ENCODE results near the gene APEX2.
"Not testable (repeated sequence)": the region's sequence is repeated elsewhere in the genome, so short reads cannot be mapped to it uniquely, and the experiment has no call there.

Gene APEX2

DNA sequence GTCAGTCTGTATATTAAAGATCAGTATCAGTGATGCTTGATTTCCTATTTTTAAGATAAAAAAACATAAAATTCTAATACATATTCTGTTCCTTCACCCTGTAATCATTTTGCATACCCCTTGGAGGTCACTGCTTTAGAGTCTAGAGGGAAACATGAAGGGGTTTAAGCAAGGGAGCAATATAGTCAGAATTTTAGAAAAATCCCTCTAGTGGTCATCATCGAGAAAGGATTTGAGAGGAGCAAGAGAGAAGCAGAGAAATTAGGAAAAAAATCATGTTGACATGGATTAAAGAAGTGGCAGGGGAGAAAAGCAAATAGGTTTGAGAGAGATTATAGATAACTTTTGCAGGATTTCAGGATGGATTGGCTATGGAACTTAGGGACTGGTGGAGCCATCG is 11.1 kb downstream of the APEX2 start:
- DNase-seq, result no peak

DNA sequence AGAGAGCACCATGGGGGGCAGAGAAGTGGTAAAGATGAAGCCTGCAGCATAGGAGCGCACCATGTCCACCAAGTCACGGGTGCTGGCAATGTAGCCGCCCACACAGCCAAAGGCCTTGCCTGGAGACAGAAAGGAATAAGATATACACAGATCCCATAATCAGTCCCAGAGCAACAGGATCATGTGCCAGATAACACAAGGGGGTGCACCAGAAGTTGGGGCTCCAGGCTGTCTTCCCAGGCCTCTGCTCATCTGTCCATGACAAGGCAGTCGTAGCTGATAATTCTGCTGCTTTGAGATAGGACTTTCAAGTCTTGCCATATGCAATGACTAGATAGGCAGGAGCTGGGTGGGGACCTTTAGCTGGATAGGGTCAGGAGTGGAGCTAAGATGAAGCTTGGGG is 14.7 kb downstream of the APEX2 start:
- no peak for DNase-seq

DNA sequence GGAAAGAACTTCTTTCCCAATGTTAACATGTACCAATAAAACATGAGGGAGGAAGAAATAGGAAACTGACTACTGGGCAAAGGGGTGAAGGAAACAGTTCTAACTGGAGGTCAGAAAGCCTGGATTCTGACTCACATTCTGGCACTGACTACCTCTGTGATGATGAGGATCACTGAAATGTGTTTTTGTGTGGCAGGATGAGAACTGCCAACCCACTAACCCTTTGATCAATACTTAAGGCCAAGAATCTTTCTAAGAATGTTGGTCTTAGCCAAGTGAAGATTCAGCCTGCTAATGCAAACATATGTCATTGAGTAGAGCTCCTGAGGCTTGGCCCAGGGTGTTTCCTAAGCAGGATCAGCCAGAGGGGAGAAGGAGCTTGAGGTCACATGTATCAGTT is 26.0 kb downstream of the APEX2 start:
- no peak for DNase-seq

DNA sequence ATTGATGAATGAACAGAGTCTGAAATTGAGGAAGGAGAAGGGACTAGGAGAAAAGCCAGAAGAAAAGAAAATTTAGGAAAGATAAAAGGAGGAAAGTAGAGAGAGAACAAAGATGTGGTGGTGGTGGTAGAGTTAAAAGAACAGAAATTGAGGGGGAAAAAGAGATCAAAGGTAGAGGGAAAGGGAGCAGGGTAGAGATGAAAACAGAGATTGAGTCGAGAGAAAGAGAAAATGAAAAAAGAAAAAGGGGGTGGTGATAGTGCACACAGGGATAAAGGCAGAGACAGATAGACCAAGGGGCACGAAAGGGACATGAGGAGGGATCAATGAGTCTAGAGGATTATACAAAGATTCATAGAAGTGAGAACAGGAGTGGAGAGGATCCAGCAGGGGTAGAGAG is 26.7 kb downstream of the APEX2 start:
- DNase-seq, result no peak

DNA sequence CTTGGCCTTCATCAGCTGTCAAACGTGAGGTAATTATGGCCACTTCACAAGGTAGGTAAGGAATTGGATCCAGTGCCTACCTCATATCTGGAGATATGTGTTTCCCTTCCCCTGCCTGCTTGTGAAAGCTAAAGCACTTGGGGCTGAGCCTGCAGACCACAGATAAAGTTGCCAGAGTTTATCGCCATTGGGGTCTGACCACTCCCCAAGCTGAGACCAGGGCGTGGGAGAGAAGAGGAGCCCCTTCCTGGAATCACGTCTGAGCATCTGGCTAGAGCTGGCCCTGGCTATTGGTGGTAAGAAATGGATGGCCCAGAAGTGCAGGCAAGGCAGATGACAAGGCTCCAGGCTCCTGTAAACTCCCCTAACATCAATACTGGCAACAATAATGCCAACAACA is 27.9 kb downstream of the APEX2 start:
- no peak for DNase-seq

DNA sequence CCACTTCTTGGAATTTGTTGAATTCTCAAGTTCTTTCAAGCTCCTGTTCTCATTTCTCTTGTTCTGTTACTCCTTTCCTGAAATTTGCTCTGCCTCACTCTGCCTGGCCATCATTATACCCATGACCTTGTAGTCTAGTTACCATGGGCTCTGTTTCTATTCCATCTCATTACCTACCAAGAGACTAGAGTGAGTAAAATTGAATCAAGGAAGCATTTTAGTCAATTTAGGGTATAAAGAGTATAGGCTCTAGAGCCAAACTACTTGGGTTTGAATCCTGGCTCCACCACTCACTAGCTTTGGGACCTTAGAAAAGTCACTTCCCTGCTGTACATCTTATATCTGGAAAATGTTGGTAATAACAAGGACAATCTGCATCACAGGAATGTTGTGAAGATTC is 28.4 kb downstream of the APEX2 start:
- no peak for DNase-seq

DNA sequence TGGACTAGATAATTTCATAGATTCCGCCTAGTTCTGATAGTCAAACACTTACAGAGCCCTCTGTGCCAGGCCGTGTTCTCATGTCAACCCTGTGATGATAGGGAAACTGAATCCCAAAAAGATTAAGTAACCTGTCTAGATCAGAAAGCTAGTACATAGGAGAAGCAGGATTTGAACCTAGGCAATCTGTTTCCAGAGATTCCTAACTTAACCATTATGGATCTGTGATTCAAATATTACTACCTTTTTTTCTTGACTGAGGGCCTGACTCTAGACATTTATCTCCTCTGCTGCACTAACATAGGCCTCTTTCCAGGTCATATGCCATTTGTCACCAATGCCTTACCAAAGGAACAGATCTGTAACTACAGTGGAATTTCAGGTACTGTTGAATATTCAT is 29.1 kb downstream of the APEX2 start:
- no peak for DNase-seq

DNA sequence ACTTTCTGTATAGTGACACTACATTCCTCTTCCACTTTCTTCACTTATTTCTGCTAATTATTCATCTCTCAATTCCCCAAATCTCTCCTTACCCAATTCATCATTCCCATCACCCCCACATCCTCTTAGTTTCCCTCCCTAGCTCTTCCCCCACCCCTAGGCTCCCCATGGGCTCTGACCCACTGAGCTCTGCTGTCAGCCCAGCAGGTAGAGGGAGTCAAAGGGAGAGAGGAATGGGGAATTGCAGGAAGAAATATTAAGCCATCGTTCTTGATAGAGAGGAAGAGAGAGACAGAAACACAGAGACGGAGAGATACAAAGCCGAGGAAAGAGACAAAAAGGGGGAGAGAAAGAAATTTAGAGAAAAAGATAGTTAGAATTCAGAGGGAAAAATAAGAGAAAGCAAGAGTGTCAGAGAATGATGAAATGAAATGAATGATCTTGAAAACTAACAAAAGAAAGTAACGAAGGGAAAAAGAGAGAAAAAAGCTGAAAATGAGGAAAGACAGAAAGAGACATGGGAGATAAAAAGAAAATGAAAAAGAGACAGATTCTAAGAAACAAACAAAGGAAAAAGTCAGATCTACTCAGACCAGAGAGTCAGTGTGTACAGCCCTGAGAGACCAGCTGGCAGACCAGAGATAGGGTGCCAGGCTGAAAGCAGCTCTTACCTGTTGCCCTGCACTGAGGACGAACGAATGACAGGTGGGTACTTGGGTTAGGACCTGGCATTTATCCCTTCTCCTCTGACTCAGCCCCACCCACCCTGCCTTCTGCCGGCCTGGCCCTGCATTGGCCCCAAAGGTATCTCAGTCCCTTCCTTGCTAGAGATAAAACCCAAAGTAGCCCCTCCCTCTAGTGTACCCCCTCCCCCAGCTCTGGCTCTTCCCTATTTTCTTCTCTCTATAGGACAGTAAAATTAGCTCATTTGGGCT is 30.4 kb downstream of the APEX2 start, which contains the start of gene ALAS2:
TSS of gene ALAS2 (minus strand) at position 707 of the 935 bp plus-strand sequence. CDS start 4,977 bp downstream, outside the sequence.
- DNase-seq, result no peak

DNA sequence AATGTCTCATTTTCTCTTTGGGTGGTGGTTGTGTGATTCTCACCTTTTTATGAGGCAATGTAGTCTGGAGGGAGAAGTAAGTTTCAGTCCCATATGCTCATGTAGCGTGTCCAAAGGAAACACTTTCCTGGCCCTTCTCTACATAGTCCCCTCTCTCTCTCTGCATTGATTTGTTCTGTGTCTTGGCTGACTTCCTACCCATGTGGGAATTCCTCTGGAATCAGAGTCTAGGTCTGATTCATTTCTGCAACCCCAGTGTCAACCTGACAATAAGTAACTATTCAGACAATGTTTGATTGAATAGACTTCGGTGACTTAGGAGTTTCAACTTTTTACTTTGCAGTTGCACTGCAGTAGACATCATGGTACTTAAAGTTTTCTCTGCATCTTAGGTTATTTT is 33.3 kb downstream of the APEX2 start:
- DNase-seq, result no peak

DNA sequence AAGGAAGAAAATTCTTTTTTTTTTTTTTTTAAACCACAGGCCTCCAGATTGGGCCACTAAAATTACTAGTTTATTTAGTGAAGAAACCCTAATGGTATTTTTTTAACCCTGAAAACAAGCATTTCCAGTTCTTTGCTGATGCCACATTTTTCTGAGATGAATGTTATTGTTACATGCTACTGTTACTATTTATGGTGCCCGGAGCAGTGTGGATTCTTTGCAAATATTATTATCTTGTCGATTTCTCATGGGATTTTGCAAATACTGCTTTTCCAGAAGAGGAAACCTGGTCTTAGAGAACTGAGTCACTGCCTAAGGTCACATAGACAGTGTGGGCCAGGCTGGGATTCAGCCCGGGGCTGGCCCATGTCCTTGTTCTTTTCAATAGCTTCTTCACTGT is 39.3 kb downstream of the APEX2 start:
- DNase-seq, result no peak

DNA sequence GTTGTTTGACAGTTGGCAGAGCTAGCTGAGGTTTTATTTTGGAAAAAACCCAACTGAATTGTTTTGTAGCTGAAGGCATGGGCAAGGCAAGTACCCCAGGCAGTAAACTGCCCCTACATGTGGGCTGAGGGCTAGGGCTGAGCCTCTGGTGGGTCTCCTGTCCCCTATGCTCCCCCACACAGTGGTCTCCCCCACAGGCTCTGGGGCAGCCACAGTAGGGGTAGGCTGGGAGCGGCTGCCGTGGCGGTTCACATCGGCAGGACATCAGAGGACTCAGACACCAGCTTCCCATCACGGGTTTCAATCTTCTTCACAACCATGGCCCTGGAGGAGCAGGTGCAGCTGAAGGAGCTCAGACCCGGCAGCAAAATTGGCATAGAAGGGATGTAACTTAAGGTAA is 41.4 kb downstream of the APEX2 start:
- no peak for DNase-seq

DNA sequence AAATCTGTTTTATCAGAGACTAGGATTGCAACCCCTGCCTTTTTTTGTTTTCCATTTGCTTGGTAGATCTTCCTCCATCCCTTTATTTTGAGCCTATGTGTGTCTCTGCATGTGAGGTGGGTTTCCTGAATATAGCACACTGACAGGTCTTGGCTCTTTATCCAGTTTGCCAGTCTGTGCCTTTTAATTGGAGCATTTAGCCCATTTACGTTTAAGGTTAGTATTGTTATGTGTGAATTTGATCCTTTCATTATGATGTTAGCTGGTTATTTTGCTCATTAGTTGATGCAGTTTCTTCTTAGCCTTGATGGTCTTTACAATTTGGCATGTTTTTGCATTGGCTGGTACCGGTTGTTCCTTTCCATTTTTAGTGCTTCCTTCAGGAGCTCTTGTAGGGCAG is 50.4 kb downstream of the APEX2 start:
- DNase-seq, result not testable (repeated sequence)

DNA sequence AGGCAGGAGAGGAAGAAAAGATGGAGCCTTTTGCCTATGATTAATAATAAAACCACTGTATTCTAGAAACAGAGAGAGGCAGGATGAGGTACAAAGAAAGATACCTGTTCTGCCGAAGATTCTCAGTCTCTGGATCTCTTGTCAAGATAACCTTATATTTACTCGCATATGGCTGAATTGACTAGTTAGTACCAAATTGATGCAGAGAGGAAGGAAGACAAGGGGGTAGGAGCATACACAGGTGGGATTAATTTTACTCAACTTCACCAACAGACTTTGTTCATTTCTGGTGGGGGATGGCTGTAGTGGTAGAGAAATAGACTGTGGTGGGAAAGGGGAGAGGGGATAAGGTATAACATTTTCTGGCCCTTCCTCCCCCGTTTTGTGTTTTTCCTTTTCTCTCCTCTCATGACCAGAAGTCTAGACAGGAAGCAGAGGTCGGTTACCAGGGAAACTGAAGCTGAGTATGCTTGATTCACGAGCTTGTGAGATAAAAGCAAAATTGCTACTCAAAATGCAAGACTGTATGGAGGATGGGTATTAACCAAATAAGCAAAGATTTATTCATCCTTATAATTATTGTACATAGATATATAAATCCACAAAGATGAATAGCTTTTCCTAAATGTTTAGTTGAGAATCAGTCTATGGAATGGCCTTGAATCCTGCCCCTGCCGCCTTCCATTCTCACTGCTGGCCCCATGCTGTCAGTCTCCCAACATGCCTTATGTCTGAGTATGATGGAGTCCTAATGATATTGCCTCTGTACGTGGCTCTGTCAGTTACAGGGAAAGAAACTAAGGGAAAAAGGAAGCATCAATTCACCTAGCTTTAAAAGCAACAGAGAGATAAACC is 56.9 kb downstream of the APEX2 start:
- peak; percentile 20 for DNase-seq

DNA sequence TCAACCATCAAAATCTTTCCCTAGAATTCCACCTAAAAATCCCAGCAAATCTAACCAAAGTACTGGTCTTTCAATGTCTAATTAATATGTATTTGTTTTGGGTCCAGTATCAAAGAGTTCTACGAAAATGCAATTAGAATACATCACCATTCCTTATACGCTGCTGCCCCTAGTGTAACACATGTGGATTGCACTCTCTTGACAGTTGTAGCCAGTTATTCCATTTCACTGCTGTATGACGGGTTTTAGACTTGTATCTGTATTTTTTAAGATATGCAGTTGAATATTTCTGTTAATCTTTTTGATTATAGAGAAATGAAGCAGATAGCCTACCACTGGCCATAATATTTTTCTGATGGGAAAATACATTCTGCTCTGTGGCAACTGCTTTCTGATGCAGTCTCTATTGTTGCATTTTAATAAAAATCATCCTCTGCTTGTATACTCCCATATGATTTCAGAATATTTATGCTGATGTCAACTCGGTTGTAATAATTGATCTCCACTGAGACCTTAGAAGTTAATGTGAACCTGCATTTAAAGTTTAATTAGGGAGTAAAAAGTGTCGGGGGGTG is 57.6 kb downstream of the APEX2 start:
- DNase-seq, result peak; percentile 17
